NCI-H2107 treated with DMSO at 0.1 percent for 48 hours (cell line): Measurements from ENCODE around the gene HES2.
A peak's percentile ranks its signal among the peaks of the same experiment; 100 is the strongest.
"Not testable (repeated sequence)": the region's sequence is repeated elsewhere in the genome, so short reads cannot be mapped to it uniquely, and the experiment has no call there.

Experiments used
- DNase-seq: peaks from one replicate; lab custom pipeline; 2025; ENCODE audit not compliant: unreplicated experiment; lab: John Stamatoyannopoulos, UW

The HES2 gene

GRCh38 chr1:6419397-6419803 lies 319 bp downstream of the HES2 start:
- no peak for DNase-seq

- DNase-seq = no peak
Observed at GRCh38 chr1:6418668-6419396, 887 bp downstream of the HES2 start.

DNA sequence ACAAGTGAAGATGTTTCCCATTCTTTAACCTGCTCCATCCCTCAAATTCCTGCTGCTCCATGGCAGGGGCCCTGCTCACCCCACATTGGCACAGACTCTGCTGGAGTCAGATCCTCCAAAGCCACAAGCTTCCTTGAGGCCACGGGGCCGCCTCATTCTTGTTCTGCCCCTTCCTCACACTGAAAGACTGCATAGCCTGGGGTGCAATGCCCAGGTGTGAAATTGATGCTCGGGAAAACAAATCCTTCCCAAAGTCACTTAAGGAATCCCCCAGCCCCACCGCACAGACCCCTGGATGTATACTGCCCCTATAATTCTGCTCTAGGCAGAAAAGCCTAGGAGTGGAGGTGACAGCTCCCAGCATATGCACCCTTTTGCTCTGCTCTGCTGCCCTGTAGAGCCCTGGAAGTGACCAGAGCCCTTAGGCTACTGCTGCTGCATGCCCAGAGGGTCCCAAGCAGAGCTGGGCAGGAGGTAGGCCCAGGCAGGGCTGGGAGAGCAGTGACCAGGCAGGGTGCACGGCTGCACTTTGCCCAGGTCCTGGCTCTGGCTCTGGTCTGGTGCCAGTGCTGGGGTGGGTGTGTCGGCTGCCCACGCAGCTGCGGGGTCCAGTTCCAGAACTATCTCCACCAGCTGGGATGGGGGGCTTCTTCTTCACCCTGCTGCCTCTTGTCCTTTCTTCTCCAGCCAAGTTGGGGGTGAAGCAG lies 1.6 kb downstream of the HES2 start:
- DNase-seq = no peak

DNA sequence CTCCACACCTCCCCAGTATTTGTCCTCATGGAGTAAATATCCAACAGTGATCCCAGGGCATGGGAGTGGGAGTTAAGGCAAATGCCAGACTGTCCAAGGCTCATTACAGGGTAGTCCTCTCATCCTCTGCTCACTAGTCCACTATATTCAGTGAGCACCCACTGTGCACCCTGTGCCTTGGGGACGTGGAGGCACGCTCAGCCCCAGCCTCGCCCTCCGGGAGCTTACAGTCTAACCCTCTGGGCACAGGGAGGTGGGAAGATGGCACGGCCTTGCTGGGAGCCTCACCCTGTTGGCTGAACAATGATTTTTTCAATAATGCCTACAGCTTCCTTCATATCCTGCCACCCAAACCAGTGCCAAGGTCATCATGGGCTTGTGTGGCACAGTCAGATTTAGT lies 2.8 kb downstream of the HES2 start:
- DNase-seq = no peak

GRCh38 chr1:6416295-6416656 lies 3.4 kb downstream of the HES2 start:
- DNase-seq = no peak

DNA sequence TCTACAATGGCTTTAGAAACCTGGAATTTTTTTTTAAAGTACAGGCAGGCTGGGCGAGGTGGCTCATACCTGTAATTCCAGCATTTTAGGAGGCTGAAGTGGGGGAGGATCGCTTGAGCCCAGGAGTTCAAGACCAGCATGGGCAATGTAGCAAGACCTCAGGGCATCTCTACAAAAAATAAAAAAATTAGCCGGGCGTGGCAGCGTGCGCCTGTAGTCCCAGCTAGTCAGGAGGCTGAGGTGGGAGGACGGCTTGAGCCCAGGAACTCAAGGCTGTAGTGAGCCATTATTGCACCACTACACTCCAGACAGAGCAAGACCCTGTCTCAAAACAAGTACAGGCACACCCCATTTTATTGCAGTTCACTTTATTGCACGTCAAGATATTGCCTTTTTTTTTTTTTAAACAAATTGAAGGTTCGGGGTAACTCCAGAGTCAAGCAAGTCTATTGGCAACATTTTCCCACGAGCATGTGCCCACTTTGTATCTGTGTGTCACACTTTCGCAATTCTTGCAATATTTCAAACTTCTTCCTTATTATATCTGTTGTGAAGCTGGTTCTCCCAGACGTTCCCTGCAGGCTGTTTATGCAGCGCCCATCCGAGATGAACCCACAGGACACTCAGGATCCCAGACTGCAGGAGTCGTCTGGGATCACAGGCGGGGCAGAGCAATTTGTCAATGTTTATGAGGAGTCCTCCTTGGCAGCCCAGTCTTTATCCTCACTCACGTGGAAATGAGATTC lies 4.7 kb downstream of the HES2 start:
- no peak for DNase-seq

DNA sequence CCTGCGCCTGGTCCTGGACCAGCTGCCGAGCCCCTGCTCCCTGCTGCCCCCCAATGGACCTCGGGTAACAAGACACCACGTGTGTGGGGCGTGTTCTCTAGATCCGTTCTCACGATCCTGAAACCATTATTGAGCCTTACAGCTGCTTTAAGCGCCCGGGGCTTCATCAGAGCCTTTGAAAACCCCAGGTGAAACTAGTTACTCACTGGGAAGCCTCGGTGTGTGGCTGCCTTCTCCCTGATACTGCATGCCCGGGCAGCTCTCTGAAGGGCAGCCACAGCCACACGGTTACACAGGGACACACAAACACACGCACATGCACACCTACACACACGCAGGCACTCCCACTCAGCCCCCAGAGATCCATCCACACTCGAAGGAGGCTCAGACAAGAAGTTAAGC lies 5.3 kb downstream of the HES2 start:
- DNase-seq = no peak

DNA sequence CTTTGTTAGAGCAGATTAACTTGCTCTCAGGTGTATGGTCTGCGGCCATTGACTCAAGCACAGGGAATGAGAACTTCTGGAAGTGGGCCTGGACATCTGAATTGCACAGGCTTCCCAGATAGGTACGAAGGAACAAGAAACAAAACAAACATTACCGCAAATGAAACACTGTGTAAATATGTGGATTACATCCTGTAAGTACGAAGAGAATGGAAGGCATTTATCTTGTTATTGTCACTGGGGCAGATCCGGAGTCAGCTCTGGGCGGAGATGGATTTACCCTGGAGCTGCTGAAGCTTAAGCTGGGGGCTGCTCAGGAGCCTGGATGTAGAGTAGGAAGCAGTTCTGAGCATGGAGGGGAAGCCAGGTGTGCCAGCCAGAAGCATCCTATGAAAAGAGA lies 6.8 kb downstream of the HES2 start:
- DNase-seq = no peak

DNA sequence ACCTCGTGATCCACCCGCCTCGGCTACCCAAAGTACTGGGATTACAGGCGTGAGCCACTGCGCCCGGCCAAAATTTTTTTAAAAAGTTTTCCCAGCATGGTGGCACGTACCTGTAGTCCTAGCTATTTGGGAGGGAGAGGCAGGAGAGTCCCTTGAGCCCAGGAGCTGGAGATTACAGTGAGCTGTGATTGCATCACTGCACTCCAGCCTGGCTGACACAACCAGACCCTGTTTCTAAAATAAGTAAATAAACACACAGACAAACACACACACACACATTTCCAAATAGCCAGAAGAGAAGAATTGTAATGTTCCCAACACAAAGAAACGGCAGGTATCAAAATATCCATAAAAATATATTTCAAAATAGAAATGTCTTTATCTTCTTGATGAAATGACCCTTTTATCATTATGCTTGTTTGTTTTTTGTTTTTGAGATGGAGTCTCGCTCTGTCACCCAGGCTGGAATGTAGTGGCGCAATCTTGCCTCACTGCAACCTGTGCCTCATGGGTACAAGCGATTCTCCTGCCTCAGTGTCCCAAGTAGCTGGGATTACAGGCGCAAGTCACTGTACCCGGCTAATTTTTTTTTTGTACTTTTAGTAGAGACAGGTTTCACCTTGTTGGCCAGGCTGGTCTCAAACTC lies 9.3 kb downstream of the HES2 start:
- DNase-seq = no peak

- no peak for DNase-seq
Observed at GRCh38 chr1:6409733-6410132, 10.0 kb downstream of the HES2 start.

DNA sequence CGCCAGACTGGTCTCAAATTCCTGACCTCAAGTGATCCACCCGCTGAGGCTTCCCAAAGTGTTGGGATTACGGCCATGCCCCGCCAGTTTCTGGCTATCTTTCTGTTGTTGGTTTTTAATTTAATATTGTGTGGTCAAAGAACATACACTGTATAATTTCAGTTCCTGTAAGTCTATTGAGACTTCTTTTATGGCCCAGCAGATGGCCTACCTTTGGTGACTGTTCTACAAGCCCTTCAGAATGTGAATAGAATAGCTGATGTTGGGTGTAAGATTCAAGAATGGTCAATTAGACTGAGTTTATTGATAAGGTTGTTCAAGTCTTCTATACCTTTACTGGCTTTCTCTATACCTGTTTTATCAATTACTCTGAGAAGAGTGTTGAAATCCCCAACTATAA lies 10.7 kb downstream of the HES2 start:
- DNase-seq = no peak

DNA sequence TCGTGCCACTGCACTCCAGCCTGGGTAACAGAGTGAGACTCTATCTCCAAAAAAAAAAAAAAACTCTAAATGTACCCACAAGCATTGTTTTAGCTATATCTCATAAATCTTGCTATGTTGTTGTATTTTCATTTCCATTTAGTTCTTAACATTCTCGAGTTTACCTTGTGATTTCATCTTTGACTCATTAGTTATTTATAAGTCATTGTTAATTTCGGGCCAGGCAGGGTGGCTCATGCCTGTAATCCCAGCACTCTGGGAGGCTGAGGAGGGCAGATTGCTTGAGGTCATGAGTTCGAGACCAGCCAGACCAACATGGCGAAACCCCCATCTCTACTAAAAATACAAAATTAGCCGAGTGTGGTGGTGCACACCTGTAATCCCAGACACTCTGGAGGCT lies 11.7 kb downstream of the HES2 start:
- no peak for DNase-seq

DNA sequence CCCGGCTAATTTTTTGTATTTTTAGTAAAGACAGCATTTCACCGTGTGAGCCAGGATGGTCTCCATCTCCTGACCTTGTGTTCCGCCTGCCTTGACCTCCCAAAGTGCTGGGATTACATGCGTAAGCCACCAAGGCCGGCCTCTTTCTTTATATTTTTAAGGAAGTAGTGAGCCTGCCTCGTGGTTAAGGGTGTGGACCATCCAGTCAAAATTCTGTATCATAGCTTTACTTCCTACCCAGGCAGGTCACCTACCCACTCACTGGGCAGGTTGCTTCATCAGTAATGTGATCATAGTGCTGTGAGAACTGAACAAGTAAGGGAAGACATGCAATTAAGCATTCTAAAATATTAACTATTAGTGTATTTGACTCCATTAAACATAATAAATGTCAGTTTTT lies 18.0 kb downstream of the HES2 start:
- DNase-seq = no peak

DNA sequence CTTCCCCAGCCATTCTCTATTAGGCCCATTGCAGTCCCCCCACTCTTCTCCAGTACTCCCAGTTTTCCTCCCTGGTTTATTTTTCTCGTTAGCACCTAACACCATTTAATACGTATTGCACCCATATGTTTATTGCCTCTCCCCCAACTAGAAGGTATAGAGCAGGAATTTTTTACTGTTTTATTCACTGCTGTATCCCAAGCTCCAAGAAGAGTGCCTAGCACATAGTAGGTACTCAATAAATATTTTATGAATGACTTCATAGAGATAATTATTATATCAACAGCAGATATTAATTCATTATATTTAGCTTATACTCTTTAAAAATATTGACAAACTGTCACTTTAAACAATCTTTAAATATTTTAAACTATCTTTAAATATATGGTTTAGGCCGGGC lies 20.4 kb downstream of the HES2 start:
- no peak for DNase-seq

- no peak for DNase-seq
Observed at GRCh38 chr1:6397844-6398441, 21.8 kb downstream of the HES2 start.

DNA sequence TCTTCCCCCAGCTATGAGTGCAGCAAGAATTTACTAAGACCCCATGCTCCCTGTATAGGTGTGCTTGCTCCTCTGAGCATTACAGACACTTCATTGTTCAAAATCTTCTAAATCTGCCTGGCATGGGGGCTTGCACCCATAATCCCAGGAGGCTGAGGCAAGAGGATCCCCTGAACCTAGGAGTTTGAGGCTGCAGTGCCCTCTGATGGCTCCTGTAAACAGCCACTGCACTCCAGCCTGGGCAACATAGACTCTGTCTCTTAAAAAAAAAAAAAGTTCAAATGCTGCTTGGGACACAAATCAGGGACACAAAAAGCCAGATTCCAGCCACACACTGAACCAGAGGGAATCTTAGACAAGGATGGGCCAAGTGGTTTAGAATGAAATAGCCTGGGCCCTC lies 22.7 kb downstream of the HES2 start:
- DNase-seq = no peak

DNA sequence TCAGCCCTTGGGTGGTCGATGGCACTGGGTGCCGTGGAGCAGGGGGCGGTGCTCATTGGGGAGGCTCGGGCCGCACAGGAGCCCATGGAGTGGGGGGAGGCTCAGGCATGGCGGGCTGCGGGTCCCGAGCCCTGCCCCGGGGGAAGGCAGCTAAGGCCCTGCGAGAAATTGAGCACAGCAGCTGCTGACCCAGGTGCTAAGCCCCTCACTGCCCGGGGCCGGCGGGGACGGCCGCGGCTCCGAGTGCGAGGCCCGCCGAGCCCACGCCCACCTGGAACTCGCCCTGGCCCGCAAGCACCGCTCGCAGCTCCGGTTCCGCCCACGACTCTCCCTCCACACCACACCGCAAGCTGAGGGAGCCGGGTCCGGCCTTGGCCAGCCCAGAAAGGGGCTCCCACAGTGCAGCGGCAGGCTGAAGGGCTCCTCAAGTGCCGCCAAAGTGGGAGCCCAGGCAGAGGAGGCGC lies 23.9 kb downstream of the HES2 start:
- DNase-seq = not testable (repeated sequence)

DNA sequence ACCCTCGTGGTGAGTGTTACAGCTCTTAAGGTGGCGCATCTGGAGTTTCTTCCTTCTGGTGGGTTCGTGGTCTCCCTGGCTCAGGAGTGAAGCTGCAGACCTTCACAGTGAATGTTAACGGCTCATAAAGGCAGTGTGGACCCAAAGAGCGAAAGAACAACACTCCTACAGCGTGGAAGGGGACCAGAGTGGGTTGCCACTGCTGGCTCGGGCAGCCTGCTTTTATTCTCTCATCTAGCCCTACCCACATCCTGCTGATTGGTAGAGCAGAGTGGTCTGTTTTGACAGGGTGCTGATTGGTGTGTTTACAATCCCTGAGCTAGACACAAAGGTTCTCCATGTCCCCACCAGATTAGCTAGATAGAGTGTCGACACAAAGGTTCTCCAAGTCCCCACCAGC lies 24.6 kb downstream of the HES2 start:
- not testable (repeated sequence) for DNase-seq

- DNase-seq = peak; percentile 39
Observed at GRCh38 chr1:6393400-6394187, 26.1 kb downstream of the HES2 start, which contains the start of gene ACOT7. ACOT7 (minus strand) TSS chr1:6393767; CDS start chr1:6393399, 368 bp downstream.

DNA sequence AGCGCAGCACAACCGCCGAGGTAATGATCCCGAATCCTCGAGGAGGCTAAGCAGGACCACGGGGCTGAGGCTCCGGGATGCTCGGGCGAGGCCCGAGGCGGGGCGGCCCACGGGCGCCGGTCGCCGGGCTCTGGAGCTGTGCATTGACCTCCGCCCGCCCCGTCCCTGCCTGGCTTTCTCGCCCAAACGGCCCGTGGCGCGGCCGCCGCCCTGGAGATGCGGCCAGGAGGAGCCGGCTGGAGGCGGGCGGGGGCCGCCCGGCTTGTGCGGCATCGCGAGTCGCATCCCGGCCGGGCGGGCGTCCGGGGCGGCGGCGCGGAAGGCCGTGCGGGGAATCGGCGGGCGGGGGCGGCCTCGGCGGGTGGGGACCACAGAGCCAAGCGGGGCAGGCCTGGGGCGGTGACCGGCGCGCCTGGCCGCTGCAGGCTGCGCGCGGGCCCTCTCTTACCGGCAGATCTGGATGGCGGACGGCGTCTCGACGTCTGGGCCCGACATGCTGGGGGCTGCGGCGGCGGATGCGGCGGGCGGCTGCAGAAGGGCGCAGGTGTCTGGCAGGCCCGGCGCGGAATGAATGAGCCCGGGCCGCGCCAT lies 26.8 kb downstream of the HES2 start:
- DNase-seq = no peak
